HepG2 (cell line): Measurements from ENCODE around the gene DGCR2. TPM values are rescaled to one million over a fixed set of nuclear protein-coding genes. Genes with fewer than 3 reads are reported as not detected.

Experiments
- ATAC-seq: fragments of 200-7000 bp; cut with Tn5 transposase; 3 replicates; pipeline ENCODE4 v1.9.1; 2020; ENCODE audit warnings: mild to moderate bottlenecking, moderate library complexity
- BruUV-seq: library from RNA; stranded (reverse); fragments of 400-500 nt; replicated peaks from 2 replicates; lab custom pipeline; 2021; lab: Mats Ljungman, UMichigan
- CTCF ChIA-PET: fragments of 300-600 bp; formaldehyde crosslinking; extraction: SDS; loops from one replicate; lab custom pipeline; 2021; ENCODE audit warnings: low total read pairs, inconsistent platforms, low intra/inter-chr PET ratio; lab: Yijun Ruan, JAX
- POLR2A ChIA-PET: fragments of 350-600 bp; sonication (Branson Sonifier 250); formaldehyde crosslinking; loops from one replicate; lab custom pipeline; 2020; ENCODE audit warnings: antibody characterized with exemption, inconsistent platforms; lab: Yijun Ruan, JAX
- DNase-seq: peaks from one replicate; pipeline ENCODE4 v3.0.0-alpha.2; 2015; ENCODE audit warnings: low spot score
- FAIRE-seq: peaks from 3 replicates; lab custom pipeline; 2011; peaks lifted over from hg19 to GRCh38; lab: Jason Lieb, UNC
- H2AFZ ChIP-seq: one replicate; pipeline ENCODE4 v1.6.1; 2011; ENCODE audit warnings: low read length, inconsistent platforms
- H3K27ac ChIP-seq: fragments of 300-600 bp; 3 replicates; pipeline ENCODE4 v1.8.0; 2011; ENCODE audit warnings: mixed run types, mild to moderate bottlenecking, mixed read lengths, low read length, inconsistent platforms; ENCODE audit not compliant: insufficient read depth; ENCODE audit errors: extremely low read length
- H3K27me3 ChIP-seq, 2 experiments: fragments of 200-600 bp in 1 of 2; 2 replicates in 1 of 2; 3 replicates in 1 of 2; pipeline versions ENCODE4 v1.6.0 to v1.8.0; 2011; ENCODE audit warnings: low read length in 2 of 2, mild to moderate bottlenecking in 2 of 2, moderate library complexity in 2 of 2, inconsistent platforms in 1 of 2; ENCODE audit not compliant: insufficient read depth in 2 of 2, control insufficient read depth in 1 of 2
- H3K36me3 ChIP-seq, 2 experiments: fragments of 200-600 bp in 1 of 2; replicated peaks in 1 of 2; 2 replicates in 1 of 2; 3 replicates in 1 of 2; pipeline versions ENCODE4 v1.5.1 to v1.8.0; 2011; ENCODE audit warnings: low read length in 2 of 2, inconsistent platforms in 1 of 2; ENCODE audit not compliant: insufficient read depth in 2 of 2, control insufficient read depth in 1 of 2
- H3K4me1 ChIP-seq: 2 replicates; pipeline ENCODE4 v1.5.1; 2012; ENCODE audit warnings: low read length, inconsistent platforms; ENCODE audit not compliant: insufficient read depth
- H3K4me2 ChIP-seq: 2 replicates; pipeline ENCODE4 v1.6.0; 2011; ENCODE audit warnings: low read depth, low read length, inconsistent platforms
- H3K4me3 ChIP-seq, 3 experiments: fragments of 200-600 bp in 1 of 3; sonication (generic), shearing (Covaris generic) in 1 of 3; replicated peaks in 1 of 3; 2 replicates each; pipeline ENCODE4 v1.5.1; 2011 to 2016; ENCODE audit warnings: low read length in 3 of 3, inconsistent platforms in 2 of 3, low read depth in 2 of 3, mild to moderate bottlenecking in 2 of 3, control low read depth in 1 of 3, mixed read lengths in 1 of 3; ENCODE audit not compliant: insufficient read depth in 1 of 3
- H3K79me2 ChIP-seq: one replicate; pipeline ENCODE4 v1.6.1; 2011; ENCODE audit warnings: low read length, inconsistent platforms; ENCODE audit not compliant: insufficient read depth
- H3K9ac ChIP-seq: 2 replicates; pipeline ENCODE4 v1.6.0; 2011; ENCODE audit warnings: mild to moderate bottlenecking, low read depth, low read length, inconsistent platforms; ENCODE audit not compliant: insufficient read depth
- H3K9me3 ChIP-seq: 2 replicates; pipeline ENCODE4 v1.5.1; 2012; ENCODE audit warnings: mild to moderate bottlenecking, low read length
- H4K20me1 ChIP-seq: 2 replicates; pipeline ENCODE4 v1.6.0; 2011; ENCODE audit warnings: inconsistent platforms, mild to moderate bottlenecking, low read length, moderate library complexity; ENCODE audit not compliant: insufficient read depth
- KLF15 ChIP-seq: sonication (generic); formaldehyde crosslinking; IDR thresholded peaks from 2 replicates; pipeline ENCODE4 v1.8.1; 2023; ENCODE audit warnings: borderline replicate concordance, mild to moderate bottlenecking, inconsistent platforms, missing genetic modification reagents, mixed read lengths
- NKX3-1 ChIP-seq: sonication (generic); formaldehyde crosslinking; IDR thresholded peaks from 2 replicates; pipeline ENCODE4 v1.5.0; 2020; ENCODE audit warnings: missing genetic modification reagents
- RXRB ChIP-seq: IDR thresholded peaks from 2 replicates; pipeline ENCODE4 v1.6.1; 2016; ENCODE audit warnings: borderline replicate concordance, missing genetic modification reagents, missing compliant biosample characterization
- ZNF232 ChIP-seq: sonication (generic); formaldehyde crosslinking; IDR thresholded peaks from 2 replicates; pipeline ENCODE4 v1.4.0; 2020; ENCODE audit warnings: missing genetic modification reagents, borderline replicate concordance
- ZNF547 ChIP-seq: sonication (generic); formaldehyde crosslinking; IDR thresholded peaks from 2 replicates; pipeline ENCODE4 v1.5.1; 2020; ENCODE audit warnings: mild to moderate bottlenecking, missing genetic modification reagents
- ZNF615 ChIP-seq: sonication (generic); formaldehyde crosslinking; IDR thresholded peaks from 2 replicates; pipeline ENCODE4 v1.5.0; 2020; ENCODE audit warnings: mild to moderate bottlenecking, missing genetic modification reagents, borderline replicate concordance
- ZSCAN20 ChIP-seq: sonication (generic); formaldehyde crosslinking; IDR thresholded peaks from 2 replicates; pipeline ENCODE4 v1.4.0; 2020; ENCODE audit warnings: missing genetic modification reagents, mild to moderate bottlenecking, borderline replicate concordance
- WGBS: methylation state at CpG from one replicate; pipeline ENCODE4 v1.1.6; 2017; ENCODE audit warnings: low lambda C conversion rate; 5-methylcytosine and 5-hydroxymethylcytosine counted together
- in situ Hi-C: cut with HindIII; loops from 2 replicates; pipeline ENCODE4 v1.10.0; 2017; ENCODE audit warnings: low pct_unique_long_range_greater_than_20kb; ENCODE audit not compliant: extremely low pct_ligation_motif_present
- intact Hi-C: fragments of 100-400 bp; cut with micrococcal nuclease; formaldehyde crosslinking; loops from one replicate; pipeline ENCODE4 v1.10.0; 2022; ENCODE audit not compliant: unreplicated experiment
- polyA plus RNA-seq, 8 experiments: library from polyadenylated mRNA; depleted of rRNA in 3 of 8; stranded (reverse) in 7 of 8; unstranded in 1 of 8; fragments of >200 nt; fragmentation: Illumina TruSeq in 4 of 8; extraction: Trizol in 4 of 8; gene quantifications; 2 replicates each; pipeline versions ENCODE4 v1.2.1 to v1.2.3, GENCODE V29; 2011 to 2016; ENCODE audit warnings: low read depth in 4 of 8, missing spikeins in 1 of 8, mixed read lengths in 1 of 8; ENCODE audit not compliant: insufficient read depth in 1 of 8
- total RNA-seq, 5 experiments: library from RNA; depleted of rRNA; stranded (reverse); fragments of >200 nt; fragmentation: Illumina TruSeq; extraction: Trizol; gene quantifications; 2 replicates each; pipeline ENCODE4 v1.2.3, GENCODE V29; 2016; ENCODE audit warnings: low read depth in 1 of 5
- TF ChIP-seq, protein P1 (sequence below): sonication (generic); formaldehyde crosslinking; IDR thresholded peaks from 2 replicates; pipeline ENCODE4 v1.8.1; 2023; ENCODE audit warnings: mild to moderate bottlenecking, missing genetic modification reagents
- TF ChIP-seq, protein P2 (sequence below): sonication (generic); formaldehyde crosslinking; conservative IDR thresholded peaks from 2 replicates; pipeline ENCODE4 v1.4.0; 2020; ENCODE audit warnings: missing genetic modification reagents
- TF ChIP-seq, protein P3 (sequence below): fragments of 450-650 bp; IDR thresholded peaks from 2 replicates; pipeline ENCODE4 v1.6.1; 2016

The DGCR2 gene
- total and polyA plus RNA-seq, 2 of the 13 experiments (the other 11 are each of a cell fraction or from before 2014, with no cell fraction given) = 23.1 to 35.3 TPM

DNA sequence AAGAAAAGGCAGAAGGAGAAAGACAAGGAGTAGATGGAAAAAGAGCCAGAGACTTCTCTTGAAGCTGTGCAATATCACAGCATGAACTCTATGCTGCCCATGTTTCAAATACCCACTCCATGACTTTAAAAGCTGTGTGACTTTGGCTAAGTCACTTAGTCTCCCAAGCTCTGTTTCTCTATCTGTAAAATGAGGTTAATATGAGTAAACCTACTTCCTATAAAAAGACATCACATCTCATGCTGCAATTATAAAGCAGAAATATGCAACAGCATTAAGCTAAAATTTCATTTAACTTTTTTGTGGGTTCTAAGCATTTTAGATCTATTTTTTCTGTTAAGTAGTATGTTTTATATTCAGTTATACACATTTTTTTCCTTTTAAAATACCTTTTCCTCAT lies 11.6 kb downstream of the DGCR2 start (continued):
- TF ChIP-seq KLF15 (CRISPR knock-in tag) = no peak
- TF ChIP-seq ZNF232 (CRISPR knock-in tag) = no peak
- TF ChIP-seq ZNF615 (CRISPR knock-in tag) = no peak

DNA sequence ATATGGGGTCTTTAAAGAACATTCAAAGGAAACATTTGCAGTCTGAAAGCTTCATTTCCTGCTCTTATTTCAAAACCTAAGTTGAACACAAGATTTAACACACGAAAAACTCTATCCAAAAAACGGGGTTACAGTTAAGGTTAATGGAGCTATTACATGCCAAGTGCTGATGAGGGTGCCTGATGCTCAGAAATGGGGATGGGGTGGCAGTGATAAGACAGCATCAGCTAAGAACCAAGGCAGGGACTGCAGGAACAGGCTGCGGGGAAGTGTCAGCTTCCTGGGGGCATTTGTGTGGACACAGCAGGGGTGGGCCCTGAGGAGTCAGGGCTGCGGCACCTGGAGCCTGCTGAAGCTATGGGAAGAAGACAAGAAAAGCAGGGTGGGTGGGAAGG lies 12.2 kb downstream of the DGCR2 start:
- no peak overlapping the region for H2AFZ ChIP-seq
- no peak overlapping the region for H3K4me3 ChIP-seq
- peaks cover 49% of the 10 kb centered on the region for H4K20me1 ChIP-seq
- no peak for DNase-seq
- peaks cover 0 to 16% of the 10 kb centered on the region in 2 experiments for H3K36me3 ChIP-seq
- H3K4me1 ChIP-seq = peaks cover 20% of the 10 kb centered on the region
- no peaks in the 10 kb centered on the region for H3K9me3 ChIP-seq
- peak overlapping the region; percentile 46; the same call in 1 of the 2 replicates for H3K4me2 ChIP-seq
- BruUV-seq = no TSS peak
- peak overlapping the region; percentile 42 for H3K27ac ChIP-seq
- no peak for TF ChIP-seq RXRB (CRISPR knock-in tag)
- no peak for FAIRE-seq
- no peak overlapping the region for H3K9ac ChIP-seq
- H3K27me3 ChIP-seq = no peaks in the 10 kb centered on the region; a peak in 1 of 5 replicates
- WGBS = 27% methylated on average over 4 of the region's 4 CpGs
- in situ Hi-C loops = no loop called here
- H3K79me2 ChIP-seq = peaks cover 80% of the 10 kb centered on the region
- no peak for ATAC-seq
- ChIA-PET CTCF (no interaction called here), POLR2A (interaction anchor here (1.0 kb wide), 1 partner anchor 12 kb away, joined by 4 read pairs; the partner anchor contains the start of gene DGCR2)
- intact Hi-C loops = no loop called here

DNA sequence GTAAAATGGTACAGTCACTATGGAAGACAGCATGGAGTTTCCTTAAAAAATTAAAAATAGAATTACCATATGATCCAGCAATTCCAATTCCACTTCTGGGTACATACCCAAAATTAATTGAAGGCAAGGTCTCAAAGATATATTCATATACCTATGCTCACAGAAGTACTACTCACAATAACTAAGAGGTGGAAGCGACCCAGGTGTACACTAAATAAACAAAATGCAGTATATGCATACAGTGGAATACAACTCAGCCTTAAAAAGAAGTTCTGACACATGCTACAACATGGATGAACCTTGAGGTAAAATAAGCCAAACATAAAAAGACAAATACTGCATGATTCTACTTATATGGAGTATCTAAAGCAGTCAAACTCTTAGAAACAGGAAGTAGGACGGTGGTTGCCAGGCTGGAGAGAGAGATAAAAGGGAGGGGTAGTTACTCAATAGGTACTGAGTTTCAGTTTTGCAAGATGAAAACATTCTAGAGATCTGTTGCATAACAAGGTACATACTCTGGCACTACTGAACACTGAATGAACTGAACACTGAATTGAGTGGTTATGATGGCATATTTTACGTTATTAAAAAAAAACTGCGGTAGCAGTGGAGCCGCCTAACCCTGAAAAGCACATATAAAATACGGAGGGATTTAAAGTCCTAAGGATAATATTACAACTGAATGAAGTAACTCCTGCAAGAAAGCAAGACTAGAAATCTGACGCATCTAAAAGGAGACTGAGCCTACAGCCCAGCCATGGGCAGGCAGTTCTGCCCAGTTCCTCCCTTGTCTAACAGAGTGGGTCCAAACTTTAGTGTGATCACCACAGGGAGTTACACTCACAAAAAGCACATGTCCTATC lies 12.8 kb downstream of the DGCR2 start:
- H3K9me3 ChIP-seq = no peaks in the 10 kb centered on the region
- FAIRE-seq = peak; percentile 88
- H3K4me1 ChIP-seq = peaks cover 18% of the 10 kb centered on the region
- CTCF ChIA-PET = no interaction called here
- H3K27me3 ChIP-seq = no peaks in the 10 kb centered on the region; a peak in 1 of 5 replicates
- H3K27ac ChIP-seq = peak overlapping the region; percentile 42
- peaks cover 80% of the 10 kb centered on the region for H3K79me2 ChIP-seq
- intact Hi-C loops = no loop called here
- H3K36me3 ChIP-seq = peaks cover 1 to 11% of the 10 kb centered on the region in 2 experiments
- in situ Hi-C loops = no loop called here
- POLR2A ChIA-PET = interaction anchor here (1.0 kb wide), 1 partner anchor 12 kb away, joined by 4 read pairs; the partner anchor contains the start of gene DGCR2
- DNase-seq = peak; percentile 79
- no peak overlapping the region for H3K4me3 ChIP-seq
- WGBS = 31% methylated on average over 7 of the region's 7 CpGs
- no peak overlapping the region for H2AFZ ChIP-seq
- H4K20me1 ChIP-seq = peaks cover 46% of the 10 kb centered on the region
- TSS peak; percentile 22 for BruUV-seq
- H3K9ac ChIP-seq = no peak overlapping the region
- H3K4me2 ChIP-seq = peak overlapping the region; percentile 46
- ATAC-seq = peak; percentile 86
- TF ChIP-seq, protein P1, sequence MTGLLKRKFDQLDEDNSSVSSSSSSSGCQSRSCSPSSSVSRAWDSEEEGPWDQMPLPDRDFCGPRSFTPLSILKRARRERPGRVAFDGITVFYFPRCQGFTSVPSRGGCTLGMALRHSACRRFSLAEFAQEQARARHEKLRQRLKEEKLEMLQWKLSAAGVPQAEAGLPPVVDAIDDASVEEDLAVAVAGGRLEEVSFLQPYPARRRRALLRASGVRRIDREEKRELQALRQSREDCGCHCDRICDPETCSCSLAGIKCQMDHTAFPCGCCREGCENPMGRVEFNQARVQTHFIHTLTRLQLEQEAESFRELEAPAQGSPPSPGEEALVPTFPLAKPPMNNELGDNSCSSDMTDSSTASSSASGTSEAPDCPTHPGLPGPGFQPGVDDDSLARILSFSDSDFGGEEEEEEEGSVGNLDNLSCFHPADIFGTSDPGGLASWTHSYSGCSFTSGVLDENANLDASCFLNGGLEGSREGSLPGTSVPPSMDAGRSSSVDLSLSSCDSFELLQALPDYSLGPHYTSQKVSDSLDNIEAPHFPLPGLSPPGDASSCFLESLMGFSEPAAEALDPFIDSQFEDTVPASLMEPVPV (CRISPR knock-in tag) = no peak
- no peak for TF ChIP-seq NKX3-1
- TF ChIP-seq, protein P2, sequence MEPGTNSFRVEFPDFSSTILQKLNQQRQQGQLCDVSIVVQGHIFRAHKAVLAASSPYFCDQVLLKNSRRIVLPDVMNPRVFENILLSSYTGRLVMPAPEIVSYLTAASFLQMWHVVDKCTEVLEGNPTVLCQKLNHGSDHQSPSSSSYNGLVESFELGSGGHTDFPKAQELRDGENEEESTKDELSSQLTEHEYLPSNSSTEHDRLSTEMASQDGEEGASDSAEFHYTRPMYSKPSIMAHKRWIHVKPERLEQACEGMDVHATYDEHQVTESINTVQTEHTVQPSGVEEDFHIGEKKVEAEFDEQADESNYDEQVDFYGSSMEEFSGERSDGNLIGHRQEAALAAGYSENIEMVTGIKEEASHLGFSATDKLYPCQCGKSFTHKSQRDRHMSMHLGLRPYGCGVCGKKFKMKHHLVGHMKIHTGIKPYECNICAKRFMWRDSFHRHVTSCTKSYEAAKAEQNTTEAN (CRISPR knock-in tag) = no peak
- TF ChIP-seq ZSCAN20 (CRISPR knock-in tag) = no peak
- TF ChIP-seq, protein P3, sequence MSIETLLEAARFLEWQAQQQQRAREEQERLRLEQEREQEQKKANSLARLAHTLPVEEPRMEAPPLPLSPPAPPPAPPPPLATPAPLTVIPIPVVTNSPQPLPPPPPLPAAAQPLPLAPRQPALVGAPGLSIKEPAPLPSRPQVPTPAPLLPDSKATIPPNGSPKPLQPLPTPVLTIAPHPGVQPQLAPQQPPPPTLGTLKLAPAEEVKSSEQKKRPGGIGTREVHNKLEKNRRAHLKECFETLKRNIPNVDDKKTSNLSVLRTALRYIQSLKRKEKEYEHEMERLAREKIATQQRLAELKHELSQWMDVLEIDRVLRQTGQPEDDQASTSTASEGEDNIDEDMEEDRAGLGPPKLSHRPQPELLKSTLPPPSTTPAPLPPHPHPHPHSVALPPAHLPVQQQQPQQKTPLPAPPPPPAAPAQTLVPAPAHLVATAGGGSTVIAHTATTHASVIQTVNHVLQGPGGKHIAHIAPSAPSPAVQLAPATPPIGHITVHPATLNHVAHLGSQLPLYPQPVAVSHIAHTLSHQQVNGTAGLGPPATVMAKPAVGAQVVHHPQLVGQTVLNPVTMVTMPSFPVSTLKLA = no peak
- TF ChIP-seq ZNF547 (CRISPR knock-in tag) = no peak
